ENCODE results near the gene BTBD17.

Gene BTBD17

DNA sequence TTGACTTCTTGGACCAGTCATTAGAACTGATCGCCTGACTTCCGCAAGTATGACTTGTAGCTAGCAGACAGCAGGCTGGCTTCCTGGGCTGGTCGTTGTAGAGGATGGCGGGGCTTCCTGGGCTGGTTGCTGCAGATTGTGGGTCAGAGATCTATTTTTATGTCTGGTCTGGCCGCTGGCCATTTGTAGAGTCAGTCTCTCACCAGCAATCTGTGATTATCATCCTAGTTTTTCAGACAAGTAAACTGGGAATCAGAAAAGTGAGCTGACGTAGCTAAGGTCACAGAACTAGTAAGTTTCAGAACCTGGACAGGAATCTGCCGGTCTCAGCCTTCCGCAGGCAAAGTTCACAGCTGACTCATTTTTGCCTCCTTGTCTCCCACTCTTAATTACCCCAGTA, 24.7 kb upstream of the BTBD17 start:
- DNase-seq = no peak

DNA sequence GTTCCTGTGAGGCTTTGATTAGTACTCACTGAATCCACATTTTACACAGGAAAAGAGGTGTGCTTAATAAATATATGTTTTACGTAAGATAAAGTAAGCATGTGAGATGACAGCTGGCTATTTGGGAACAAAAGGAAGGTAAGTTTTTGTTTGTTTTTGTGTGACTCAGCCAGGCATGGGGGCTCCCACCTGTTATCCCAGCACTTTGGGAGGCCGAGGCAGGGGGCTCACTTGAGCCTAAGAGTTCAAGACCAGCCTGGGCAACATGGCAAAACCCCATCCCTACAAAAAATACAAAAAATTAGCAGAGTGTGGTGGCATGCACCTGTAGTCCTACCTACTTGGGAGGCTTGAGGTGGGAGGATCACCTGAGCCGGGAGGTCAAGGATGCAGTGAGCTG, 23.5 kb upstream of the BTBD17 start:
- DNase-seq = no peak

DNA sequence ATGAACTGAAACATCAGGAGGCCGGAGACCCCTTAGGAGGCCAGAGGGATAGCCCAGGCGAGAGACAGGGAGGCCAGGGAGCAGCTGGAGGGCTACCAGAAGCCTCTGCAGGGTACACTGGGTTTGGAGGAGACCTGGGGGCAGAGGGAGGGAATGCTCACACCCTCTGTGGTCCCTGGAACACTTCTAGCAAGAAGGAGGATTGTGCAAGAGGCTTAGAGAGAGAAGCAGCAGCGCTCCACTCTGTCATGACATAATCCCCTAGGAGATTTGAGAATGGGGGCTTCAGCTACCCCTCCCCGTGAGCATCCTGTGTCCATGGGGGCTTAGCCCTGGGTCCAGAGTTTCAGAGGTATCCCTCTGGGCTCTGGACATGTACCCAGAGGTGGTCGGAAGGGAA, 21.5 kb upstream of the BTBD17 start:
- DNase-seq = no peak

DNA sequence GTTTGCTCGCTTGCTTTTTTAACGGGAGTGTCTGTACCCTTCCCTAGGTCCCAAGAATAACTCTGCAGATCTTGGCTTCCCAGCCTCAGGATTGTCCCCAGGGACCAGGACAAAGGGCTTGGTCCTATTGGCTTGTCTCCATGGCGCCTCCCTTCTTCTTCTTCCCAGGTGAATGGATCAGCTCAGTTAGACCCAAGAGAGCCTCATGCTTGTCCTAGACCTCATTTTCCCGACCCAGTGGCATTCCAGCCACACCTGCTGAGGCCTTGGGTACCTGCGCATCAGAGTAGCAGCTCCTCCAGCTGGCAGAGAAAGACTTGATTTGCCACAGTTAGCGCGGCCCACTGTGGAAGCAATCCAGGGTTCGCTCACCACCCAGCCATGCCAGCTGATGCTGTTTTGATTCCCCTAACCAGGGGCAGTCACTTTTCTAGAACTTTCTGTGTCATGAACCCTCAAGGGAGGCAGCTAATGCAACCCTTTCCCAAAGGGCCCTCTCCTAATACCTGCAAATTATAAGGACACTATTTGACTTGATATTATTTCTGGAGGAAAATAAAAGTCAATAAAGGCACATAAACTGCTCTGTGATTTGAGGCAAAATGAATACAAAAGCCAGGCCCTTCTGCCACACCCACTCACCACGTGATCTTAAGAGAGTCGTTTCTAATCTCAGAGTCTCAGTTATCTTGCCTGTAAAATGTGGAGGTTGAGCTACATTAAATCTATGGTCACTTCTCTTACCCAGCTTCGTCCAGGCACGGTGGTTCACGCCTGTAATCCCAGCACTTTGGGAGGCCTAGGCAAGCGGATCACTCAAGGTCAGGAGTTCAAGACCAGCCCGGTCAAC, 19.5 kb upstream of the BTBD17 start:
- no peak for DNase-seq

DNA sequence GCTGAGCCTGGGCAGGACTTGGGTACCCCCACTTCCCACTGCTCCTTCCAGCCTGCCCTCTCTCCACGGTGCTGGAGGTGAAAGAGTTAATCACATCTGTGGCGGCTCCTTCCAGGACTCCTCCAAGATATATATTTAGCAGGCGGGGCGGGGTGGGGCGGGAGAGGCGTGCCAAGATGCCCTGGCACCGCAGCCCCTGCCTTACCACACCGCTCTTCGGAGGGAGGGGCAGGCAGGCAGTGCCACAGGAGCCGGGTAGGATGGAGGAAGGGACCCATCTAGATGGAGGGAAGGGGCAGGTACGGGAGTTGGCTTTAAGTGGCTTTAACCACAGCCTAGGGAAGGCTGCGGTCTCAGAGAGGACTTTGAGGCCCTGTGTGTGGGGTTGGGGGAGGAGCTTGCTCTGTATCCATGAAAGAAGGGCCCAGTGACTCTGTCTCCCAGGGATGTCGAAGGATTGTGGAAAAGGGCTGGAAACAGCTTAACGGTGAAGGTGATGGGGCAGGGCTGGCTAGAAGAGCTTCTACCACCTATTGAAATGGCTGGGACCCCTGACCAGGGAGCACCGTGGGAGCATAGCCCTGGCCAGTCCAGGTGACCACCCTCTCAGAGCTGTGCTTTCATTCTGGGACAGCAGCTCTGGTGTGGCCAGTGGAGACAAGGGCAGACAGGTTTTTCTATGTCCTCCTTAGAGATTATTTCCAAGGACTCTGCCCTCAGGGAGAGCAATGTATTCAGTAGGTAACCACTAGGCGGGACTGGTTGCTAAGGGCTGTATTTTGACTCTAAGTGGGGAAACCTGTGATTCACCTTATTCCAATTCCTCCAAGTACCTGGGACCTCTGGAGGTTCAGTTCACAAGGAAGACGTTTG, 18.7 kb upstream of the BTBD17 start:
- no peak for DNase-seq

DNA sequence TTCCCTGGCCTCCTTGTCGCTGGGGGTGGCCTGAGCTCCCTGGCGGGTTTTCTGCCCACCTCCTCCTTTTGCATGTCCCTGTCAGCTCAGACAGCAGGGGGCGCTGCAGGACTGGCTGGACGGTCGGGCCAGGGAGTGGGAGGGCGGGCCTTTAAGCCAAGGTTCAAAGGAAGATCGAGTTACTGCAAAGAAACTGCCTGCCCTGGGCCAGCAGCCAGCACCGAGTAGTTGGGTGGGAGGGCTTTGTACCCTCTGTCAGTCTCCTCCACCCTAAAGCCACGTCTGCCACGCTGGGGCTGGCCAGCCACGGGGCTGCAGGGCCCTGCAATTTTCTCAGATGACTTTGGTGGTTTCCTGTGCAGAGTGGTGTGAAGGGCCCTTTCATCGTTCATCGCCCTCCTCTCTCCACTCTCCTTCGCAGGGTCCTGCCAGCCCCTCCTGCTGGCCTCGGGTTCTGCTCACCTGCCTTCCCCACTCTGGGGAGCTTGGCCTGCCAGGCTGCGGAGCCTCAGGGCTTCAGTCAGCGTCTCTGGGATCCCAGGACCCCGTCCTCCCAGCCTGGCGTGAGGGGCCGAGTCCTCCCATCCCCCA, 17.9 kb upstream of the BTBD17 start:
- DNase-seq = peak; percentile 84

DNA sequence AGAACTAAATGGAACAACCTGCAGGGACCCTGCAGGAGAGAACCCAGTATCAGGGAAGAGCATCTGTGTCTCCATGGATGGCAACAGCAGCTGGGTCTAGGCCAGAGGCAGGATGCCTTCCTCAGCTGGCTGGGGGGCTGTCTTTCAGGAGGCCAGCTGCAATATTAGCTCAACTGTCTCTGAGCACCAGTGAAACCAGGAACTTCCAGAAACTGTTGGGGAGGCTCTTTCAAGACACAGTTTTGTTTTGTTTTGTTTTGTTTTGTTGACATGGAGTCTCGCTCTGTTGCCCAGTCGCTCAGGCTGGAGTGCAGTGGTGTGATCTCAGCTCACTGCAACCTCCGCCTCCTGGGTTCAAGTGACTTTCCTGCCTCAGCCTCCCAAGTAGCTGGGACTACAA, 13.2 kb upstream of the BTBD17 start:
- no peak for DNase-seq

DNA sequence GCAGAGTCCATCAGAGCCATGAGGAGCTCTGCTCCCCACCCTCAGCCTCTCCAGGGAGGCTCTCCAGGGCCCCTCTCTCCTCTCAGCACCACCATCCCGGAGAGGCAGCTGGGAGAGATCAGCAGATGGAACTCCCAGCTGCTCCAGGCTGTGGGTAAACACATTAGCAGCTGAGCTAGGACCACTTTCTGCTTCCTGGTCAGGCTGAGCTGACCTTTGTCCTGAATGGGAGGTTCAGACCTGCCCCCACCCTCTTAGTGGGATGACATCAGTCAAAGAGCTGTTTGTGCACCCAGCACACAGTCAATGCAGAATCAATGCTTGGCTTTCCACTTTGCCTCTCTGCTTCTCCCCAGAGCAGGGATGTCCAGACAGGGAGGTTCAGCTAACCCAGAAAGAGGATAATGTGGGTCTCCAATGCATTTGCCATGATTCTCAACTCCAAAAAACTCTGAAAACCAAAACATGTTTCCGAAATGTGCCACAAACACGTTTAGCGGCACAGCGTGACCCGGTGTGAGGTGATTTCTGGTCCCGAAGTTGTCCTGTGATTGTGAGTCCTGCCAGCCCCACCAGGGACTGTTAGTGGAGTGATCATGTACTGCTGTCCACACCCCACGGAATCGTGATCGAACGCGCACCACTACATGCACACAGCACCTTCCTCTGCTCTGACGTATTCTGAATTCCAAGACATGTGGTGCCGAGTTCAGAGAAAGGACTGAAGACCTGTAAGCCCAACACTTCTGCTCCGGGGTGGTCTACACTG, 12.4 kb upstream of the BTBD17 start:
- DNase-seq = peak; percentile 50

DNA sequence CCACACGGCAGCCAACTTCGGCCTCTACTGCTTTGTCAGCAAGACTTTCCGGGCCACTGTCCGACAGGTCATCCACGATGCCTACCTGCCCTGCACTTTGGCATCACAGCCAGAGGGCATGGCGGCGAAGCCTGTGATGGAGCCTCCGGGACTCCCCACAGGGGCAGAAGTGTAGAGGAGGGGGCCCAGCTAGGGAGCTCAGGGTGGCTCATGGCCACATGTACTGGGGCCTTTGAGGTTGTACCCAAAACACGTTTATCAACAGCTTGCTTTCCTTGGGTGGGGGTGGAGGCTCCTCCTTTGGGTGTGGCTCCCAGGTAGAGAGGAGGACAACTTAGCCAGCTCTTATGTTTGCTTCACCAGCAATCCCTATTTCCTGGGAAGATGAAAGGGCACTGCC, 10.8 kb upstream of the BTBD17 start:
- no peak for DNase-seq

DNA sequence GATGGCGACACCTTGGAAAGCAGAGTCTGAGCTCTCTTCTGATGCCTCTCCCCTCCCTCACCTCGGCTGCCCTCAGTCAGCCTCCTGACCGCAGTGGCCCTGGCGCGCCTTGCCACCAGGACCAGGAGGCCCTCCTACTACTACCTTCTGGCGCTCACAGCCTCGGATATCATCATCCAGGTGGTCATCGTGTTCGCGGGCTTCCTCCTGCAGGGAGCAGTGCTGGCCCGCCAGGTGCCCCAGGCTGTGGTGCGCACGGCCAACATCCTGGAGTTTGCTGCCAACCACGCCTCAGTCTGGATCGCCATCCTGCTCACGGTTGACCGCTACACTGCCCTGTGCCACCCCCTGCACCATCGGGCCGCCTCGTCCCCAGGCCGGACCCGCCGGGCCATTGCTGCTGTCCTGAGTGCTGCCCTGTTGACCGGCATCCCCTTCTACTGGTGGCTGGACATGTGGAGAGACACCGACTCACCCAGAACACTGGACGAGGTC, 10.0 kb upstream of the BTBD17 start:
- DNase-seq = no peak

DNA sequence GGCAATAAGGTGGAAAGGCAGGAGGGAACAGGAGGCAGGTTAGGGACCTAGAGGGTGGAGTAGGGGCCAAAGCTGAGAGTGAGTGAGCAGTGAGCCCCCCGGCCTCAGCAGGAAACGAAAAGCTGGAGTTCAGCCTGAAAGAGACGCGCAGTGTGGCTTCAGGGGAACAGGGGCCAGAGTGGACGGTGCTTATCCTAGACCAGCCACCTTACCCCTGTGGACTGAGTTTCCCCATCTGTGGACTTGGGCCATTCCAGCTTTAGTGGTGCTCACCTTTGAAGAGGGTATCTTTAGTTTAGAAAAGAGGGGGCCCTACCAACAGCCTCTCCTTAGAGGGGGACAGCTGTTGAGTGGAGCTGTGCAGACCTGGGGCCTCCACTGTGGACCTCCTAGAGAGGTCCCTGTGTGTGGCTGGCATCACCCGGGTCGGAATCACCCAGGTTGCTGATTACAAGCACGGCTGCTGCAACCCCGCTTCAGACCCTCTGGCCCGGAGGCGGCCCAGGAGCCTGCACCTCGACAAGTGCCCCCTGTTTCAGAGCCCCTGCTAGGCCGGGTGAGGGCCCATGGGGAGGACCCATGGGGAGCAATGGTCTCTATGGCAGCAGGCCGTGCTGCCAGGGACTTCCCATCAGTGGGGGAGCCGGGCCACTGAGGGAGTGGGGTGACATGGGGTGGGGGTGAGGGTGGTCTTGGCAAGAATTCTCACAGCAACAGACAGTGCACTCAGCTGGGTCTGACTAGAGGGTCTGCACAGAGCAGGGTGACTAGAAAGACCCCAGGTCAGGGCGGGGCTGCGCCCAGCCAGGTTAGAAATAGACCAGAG, 8.2 kb upstream of the BTBD17 start:
- no peak for DNase-seq

DNA sequence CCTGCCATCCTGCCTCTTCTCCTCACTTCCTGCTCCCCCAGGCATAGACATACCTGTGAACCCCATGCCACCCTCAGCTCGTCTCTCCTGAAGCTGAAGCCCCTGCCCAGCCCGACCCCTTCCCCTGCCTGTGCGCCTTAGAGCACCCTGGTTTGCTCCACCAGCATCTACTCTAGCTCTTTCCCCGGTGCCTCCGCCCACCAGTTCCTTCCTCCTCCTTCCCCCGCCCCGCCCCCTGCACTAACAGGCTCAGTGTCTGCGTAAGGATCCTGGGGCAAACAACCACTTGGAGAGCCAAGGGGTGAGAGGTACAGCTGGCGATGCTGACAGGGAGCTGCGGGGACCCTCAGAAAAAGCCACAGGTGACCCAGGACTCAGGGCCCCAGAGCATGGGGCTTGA, 7.6 kb upstream of the BTBD17 start:
- DNase-seq = no peak

DNA sequence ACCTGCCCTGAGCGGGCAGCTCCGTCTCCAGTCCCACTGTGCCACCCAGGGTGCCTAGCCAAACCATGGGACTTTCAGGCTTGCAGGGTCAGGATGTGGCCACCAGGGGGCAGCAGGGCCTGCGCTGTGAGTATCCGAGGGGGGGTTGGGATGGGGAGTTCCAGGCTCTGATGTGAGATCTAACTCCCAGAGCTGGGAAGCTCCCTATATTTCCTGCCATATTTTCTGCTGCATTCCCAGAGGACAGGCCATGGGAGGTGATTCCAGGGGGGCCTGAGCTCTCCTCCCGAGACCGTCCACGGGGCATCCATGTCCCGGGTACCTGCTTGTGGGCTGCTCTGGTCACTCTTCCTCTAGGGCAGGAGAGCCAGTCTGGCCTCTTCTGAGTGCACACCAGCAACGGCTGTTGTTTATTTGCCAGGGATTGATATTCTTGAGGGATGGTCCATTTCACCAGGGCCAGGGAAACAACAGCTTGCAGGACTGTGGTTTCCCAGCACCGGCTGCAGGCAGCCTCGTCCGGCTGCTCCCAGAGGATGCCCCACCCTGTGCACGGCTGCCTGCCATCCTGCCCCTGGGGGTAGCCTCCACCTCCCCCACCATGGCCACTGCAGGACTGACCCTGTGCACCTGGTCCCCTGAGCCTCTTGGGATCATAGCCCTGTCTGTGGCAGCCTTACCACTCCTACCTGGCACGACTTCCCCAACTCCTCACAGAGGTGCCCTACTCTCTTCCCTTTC, 6.8 kb upstream of the BTBD17 start:
- DNase-seq = peak; percentile 84

DNA sequence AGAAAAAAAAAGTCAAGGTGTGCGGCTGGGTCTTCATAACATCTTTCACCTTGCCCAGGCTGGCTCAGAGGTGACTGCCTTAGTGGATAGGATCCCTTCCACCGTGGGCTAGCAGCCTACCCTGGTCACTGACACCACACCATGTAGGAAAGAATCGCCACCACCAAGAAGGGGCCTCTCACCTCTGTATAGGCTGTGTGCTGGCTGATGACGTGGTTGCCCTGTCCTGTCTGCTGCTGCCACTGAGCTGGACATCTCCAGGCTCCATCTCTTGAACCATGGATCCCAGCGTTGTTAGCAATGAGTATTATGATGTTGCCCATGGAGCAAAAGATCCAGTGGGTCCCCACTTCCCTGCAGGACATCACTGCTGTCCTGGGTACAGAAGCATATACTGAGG, 5.5 kb upstream of the BTBD17 start, which contains the start of gene GPR142:
Gene GPR142, plus strand, starts transcription at position 301 of the 400 bp plus-strand sequence. CDS start 2,035 bp downstream, outside the sequence.
- DNase-seq = no peak

DNA sequence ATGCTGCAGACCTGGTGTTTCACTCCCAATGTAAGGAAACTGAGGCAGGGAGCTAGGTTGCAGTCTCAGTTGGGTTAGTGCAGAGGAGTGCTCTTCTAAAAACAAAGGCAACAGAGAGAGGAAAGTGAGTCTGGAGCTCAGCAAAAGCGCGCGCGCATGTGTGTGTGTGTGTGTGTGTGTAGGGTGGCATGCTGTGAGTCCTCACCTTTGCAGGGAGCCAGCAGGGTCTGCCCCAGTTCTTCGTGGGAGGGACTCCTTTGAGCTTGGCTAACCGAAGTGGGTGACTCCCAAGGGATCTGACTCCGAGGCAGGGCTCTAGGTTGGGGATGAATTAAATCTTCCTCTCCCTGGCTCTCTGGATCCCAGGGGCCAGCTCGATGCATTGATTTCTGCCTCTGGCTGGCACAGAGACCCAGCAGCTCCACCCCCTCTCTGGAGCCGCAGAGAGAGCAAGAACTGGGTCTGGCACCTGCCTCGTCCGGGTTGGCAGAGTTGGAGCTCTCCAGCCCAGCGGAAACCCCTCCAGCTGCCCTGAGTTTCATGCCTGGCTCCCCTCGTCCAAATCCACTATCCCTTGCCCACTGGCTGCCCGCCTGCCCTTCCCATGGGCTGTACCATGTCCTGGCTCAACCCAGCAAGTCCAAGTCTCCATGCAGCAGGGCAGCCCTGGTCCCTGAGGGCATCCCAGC, 1.3 kb upstream of the BTBD17 start:
- DNase-seq = peak; percentile 71

DNA sequence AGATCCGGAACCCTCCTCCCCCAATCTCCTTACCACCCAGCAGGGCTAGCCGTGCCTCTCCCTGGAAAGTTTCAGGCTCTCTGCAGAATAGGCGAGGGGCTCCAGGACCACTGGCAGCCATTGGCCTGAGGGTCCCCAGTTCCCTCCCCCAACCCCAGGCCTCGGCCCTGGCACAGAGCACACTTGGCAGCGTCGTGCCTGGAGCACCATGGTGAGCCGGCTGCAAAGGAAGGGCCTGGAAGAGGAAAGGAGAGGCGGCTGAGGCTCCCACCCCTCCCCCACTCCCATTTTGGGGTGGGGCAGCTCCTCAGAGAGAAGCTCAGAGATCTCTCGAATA, 369 bp upstream of the BTBD17 start:
- peak; percentile 82 for DNase-seq

DNA sequence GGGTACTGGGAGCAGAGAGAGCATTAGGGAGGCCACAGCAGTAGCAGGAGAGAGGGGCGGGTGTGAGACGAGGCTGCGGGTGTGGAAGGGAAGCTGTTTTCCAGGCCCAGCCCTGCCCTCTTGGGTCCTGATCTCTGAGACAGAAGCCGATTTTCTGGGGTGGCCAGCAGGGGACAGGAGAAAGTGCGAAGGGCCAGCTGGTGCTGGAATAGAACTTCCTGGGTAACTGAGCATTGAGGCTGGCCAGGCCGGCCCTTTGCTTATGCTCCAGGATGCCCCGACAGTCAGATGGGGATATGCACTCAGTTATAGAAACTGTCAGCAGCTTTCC, 804 bp downstream of the BTBD17 start:
- no peak for DNase-seq

DNA sequence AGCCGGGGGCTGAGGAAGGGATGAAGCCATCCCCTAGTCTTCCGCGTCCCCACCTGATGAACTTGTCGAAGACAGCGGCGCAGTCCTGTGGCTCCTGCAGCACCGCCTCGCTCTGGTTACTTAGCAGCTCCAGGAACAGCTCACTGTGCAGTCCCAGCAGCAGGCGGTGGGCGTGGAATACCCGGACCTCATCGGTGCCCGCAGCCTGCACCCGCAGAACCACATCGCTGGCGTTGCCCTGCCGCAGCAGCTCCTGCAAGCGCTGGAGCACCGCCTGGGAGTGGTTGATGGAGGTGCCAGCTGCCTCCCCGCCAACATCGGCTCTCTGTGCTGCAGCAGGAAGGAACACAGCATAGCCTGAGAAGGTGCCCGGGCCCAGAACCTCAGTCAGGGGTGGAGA, 1.8 kb downstream of the BTBD17 start:
- DNase-seq = no peak

DNA sequence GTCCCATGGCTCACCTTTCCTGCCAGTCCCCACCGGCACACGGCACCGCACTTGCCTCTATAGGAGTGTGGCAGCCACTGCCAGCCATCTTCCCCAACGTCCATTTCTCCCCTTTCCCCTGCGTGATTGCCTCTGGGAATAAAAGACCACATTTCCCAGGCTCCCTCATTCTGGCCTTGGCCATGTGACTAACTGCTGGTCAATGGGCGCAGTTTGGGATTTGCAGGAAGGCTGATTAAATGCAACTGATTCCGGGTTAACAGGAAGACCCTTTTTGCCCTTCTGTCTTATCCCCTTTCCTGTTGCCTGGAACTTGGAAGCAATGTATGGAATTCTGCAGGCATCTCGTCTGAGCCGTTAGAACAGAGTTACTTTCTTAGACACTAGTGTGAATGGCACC, 3.0 kb downstream of the BTBD17 start:
- no peak for DNase-seq

DNA sequence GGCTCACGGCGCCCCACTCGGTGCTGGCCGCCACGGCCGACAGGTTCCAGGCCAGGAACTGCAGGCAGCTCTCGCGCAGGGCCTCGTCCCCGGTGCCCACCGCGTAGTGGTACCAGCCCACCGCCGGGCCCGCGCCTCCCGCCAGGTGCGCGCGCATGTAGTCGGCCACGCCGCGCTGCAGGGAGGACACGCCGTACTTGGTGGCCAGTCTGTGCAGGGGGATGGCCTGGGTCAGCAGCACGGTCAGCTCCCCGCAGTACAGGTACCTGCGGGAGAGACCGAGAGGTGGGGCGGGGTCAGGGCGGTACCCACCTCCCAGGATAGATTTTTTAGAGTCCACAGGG, 4.2 kb downstream of the BTBD17 start:
- no peak for DNase-seq
